GM12865 (cell line): ENCODE measurements around the gene DENND5A.

Experiments used
- DNase-seq: peaks from one replicate; pipeline ENCODE4 v3.0.0; 2010; ENCODE audit warnings: low read depth
- H3K4me3 ChIP-seq: 2 replicates; pipeline ENCODE4 v1.5.1; 2011; ENCODE audit warnings: mild to moderate bottlenecking, low read depth, low read length, control low read depth
- CTCF ChIP-seq: IDR thresholded peaks from 2 replicates; pipeline ENCODE4 v1.5.1; 2011; ENCODE audit warnings: low read length, control low read depth, low read depth, inconsistent platforms; ENCODE audit not compliant: insufficient read depth; ENCODE audit errors: missing control alignments

Gene DENND5A

GRCh38 chr11:9301720-9302119 lies 36.6 kb upstream of the DENND5A start:
- no peak overlapping the region for H3K4me3 ChIP-seq
- no peak for DNase-seq
- TF ChIP-seq CTCF: no peak

GRCh38 chr11:9293646-9294045 lies 28.5 kb upstream of the DENND5A start:
- TF ChIP-seq CTCF: no peak
- DNase-seq: no peak
- no peak overlapping the region for H3K4me3 ChIP-seq

GRCh38 chr11:9285850-9286587 lies 20.9 kb upstream of the DENND5A start:
- no peak for DNase-seq
- no peak for TF ChIP-seq CTCF
- H3K4me3 ChIP-seq: no peak overlapping the region

- H3K4me3 ChIP-seq: no peak overlapping the region
- peak; percentile 88 for DNase-seq
These were observed 15.6 kb upstream of the DENND5A start for GRCh38 chr11:9280655-9281301.

GRCh38 chr11:9277176-9277575 lies 12.0 kb upstream of the DENND5A start:
- H3K4me3 ChIP-seq: no peak overlapping the region
- no peak for DNase-seq
- no peak for TF ChIP-seq CTCF

More at GRCh38 chr11:9280655-9281301, 15.6 kb upstream of the DENND5A start:
- TF ChIP-seq CTCF: no peak

GRCh38 chr11:9276571-9276970 lies 11.4 kb upstream of the DENND5A start:
- TF ChIP-seq CTCF: no peak
- peak; percentile 22 for DNase-seq
- H3K4me3 ChIP-seq: no peak overlapping the region
